NT2/D1 (cell line): ENCODE data around the gene SLMAP.

ENCODE experiments used
- YY1 ChIP-seq: IDR thresholded peaks from 2 replicates; pipeline ENCODE4 v1.6.1; 2011; ENCODE audit not compliant: insufficient read length, insufficient read depth
- ZNF274 ChIP-seq: IDR thresholded peaks from 2 replicates; pipeline ENCODE4 v1.6.1; 2011; ENCODE audit warnings: mild to moderate bottlenecking, low read depth, low read length

GRCh38 chr3:57951066-57951882, 195.2 kb downstream of the SLMAP start:
- no peak for TF ChIP-seq YY1
- TF ChIP-seq ZNF274 = no peak
